HG03521 (cell line): Measurements from ENCODE around the gene PRR5L.
"Not testable (repeated sequence)": the region's sequence is repeated elsewhere in the genome, so short reads cannot be mapped to it uniquely, and the experiment has no call there.

Source experiments
- ATAC-seq: cut with Tn5 transposase; IDR thresholded peaks from one replicate; pipeline ENCODE4 v1.9.1; 2021; ENCODE audit warnings: mild to moderate bottlenecking, moderate library complexity; ENCODE audit not compliant: unreplicated experiment

Gene PRR5L

GRCh38 chr11:36454941-36455631, 159.0 kb downstream of the PRR5L start:
- ATAC-seq: no peak

GRCh38 chr11:36455658-36456111, 159.6 kb downstream of the PRR5L start:
- no peak for ATAC-seq

GRCh38 chr11:36456156-36456555, 160.1 kb downstream of the PRR5L start:
- no peak for ATAC-seq

GRCh38 chr11:36458129-36458915, 162.2 kb downstream of the PRR5L start:
- ATAC-seq: no peak

GRCh38 chr11:36459046-36459445, 163.0 kb downstream of the PRR5L start:
- no peak for ATAC-seq

- no peak for ATAC-seq
These were observed 164.1 kb downstream of the PRR5L start for GRCh38 chr11:36460220-36460619.

GRCh38 chr11:36462321-36462720, 166.2 kb downstream of the PRR5L start:
- ATAC-seq: no peak

GRCh38 chr11:36463781-36464180, 167.7 kb downstream of the PRR5L start:
- ATAC-seq: no peak

GRCh38 chr11:36464720-36465119, 168.6 kb downstream of the PRR5L start:
- ATAC-seq: no peak

- ATAC-seq: no peak
These were observed 169.5 kb downstream of the PRR5L start for GRCh38 chr11:36465449-36466163.

GRCh38 chr11:36467012-36467411, 170.9 kb downstream of the PRR5L start:
- ATAC-seq: no peak

- ATAC-seq: no peak
These were observed 171.8 kb downstream of the PRR5L start for GRCh38 chr11:36467916-36468315.

GRCh38 chr11:36469063-36469462, 173.0 kb downstream of the PRR5L start:
- no peak for ATAC-seq

GRCh38 chr11:36469881-36470802, 174.1 kb downstream of the PRR5L start:
- ATAC-seq: no peak

- ATAC-seq: no peak
These were observed 175.5 kb downstream of the PRR5L start for GRCh38 chr11:36471577-36471976.

GRCh38 chr11:36475192-36475591, 179.1 kb downstream of the PRR5L start:
- ATAC-seq: no peak

GRCh38 chr11:36478700-36479329, 182.7 kb downstream of the PRR5L start:
- no peak for ATAC-seq

GRCh38 chr11:36480833-36481232, 184.7 kb downstream of the PRR5L start:
- no peak for ATAC-seq

GRCh38 chr11:36483042-36483441, 187.0 kb downstream of the PRR5L start:
- not testable (repeated sequence) for ATAC-seq
